Lower lobe of right lung (tissue), 2 donors: ENCODE data around the gene FAM118B. TPM values are rescaled to one million over a fixed set of nuclear protein-coding genes. Genes with fewer than 3 reads are reported as not detected.

ENCODE experiments used
- ATAC-seq, 2 donors: fragments of 200-7000 bp; cut with Tn5 transposase; one replicate each; pipeline ENCODE4 v1.9.1; 2020 to 2022; ENCODE audit warnings: mild to moderate bottlenecking in 2 of 2, moderate library complexity in 2 of 2
- DNase-seq: peaks from one replicate; pipeline ENCODE4 v3.0.0-alpha.2; 2020
- H3K27ac ChIP-seq: fragments of 200-600 bp; one replicate; pipeline ENCODE4 v1.8.0; 2022
- H3K27me3 ChIP-seq: fragments of 200-600 bp; one replicate; pipeline ENCODE4 v1.8.0; 2022; ENCODE audit warnings: low read depth
- H3K36me3 ChIP-seq: fragments of 200-600 bp; one replicate; pipeline ENCODE4 v1.8.0; 2022; ENCODE audit warnings: mild to moderate bottlenecking
- H3K4me1 ChIP-seq: fragments of 200-600 bp; one replicate; pipeline ENCODE4 v1.8.0; 2022
- H3K4me3 ChIP-seq: fragments of 200-600 bp; one replicate; pipeline ENCODE4 v1.8.0; 2022; ENCODE audit warnings: mild to moderate bottlenecking
- H3K9me3 ChIP-seq: fragments of 200-600 bp; one replicate; pipeline ENCODE4 v1.8.0; 2022
- CTCF ChIP-seq: fragments of 200-600 bp; IDR thresholded peaks from one replicate; pipeline ENCODE4 v1.8.0; 2022; ENCODE audit warnings: antibody characterized with exemption, mild to moderate bottlenecking
- intact Hi-C: fragments of 100-400 bp; cut with DNase I; formaldehyde crosslinking; loops from one replicate; pipeline ENCODE4 v1.11.0; 2022
- total RNA-seq: library from RNA; stranded (reverse); fragmentation: NEBNext Ultra II Directional; extraction: Animal tissue kit (Norgen Biotek cat#: 25700); gene quantifications from one replicate; pipeline ENCODE4 v1.2.1, GENCODE V29; 2021
- donor health status: DM: no; HTN: yes; CAD: no; lungs with severe emphysema.

Gene FAM118B
- total RNA-seq, 1 donor from 2014 or later = 35.2 TPM

- TF ChIP-seq CTCF = no peak
- Histone ChIP-seq H3K27me3 (no peaks in the 10 kb centered on the region), H3K36me3 (peaks cover 11% of the 10 kb centered on the region), H3K27ac (no peak overlapping the region), H3K4me1 (no peaks in the 10 kb centered on the region), H3K9me3 (no peaks in the 10 kb centered on the region), H3K4me3 (no peak overlapping the region)
- intact Hi-C loops = no loop called here
- DNase-seq (no peak), ATAC-seq (no peak)
Measured at GRCh38 chr11:126188332-126189108, 23.1 kb upstream of the FAM118B start.

- H3K4me3 ChIP-seq = no peak overlapping the region
- H3K4me1 ChIP-seq = no peaks in the 10 kb centered on the region
- ATAC-seq (no peak), DNase-seq (no peak)
- intact Hi-C loops = no loop called here
- no peak for TF ChIP-seq CTCF
- no peak overlapping the region for H3K27ac ChIP-seq
- no peaks in the 10 kb centered on the region for H3K9me3 ChIP-seq
- H3K27me3 ChIP-seq = no peaks in the 10 kb centered on the region
- H3K36me3 ChIP-seq = peaks cover 11% of the 10 kb centered on the region
Measured at GRCh38 chr11:126189109-126189929, 22.3 kb upstream of the FAM118B start.

GRCh38 chr11:126190792-126191191 is 20.8 kb upstream of the FAM118B start:
- no peak overlapping the region for H3K27ac ChIP-seq
- no peaks in the 10 kb centered on the region for H3K4me1 ChIP-seq
- no peak overlapping the region for H3K4me3 ChIP-seq
- DNase-seq (no peak), ATAC-seq (no peak)
- H3K9me3 ChIP-seq = no peaks in the 10 kb centered on the region
- peaks cover 16% of the 10 kb centered on the region for H3K36me3 ChIP-seq
- TF ChIP-seq CTCF = no peak
- intact Hi-C loops = no loop called here
- H3K27me3 ChIP-seq = no peaks in the 10 kb centered on the region

- DNase-seq = no peak
- intact Hi-C loops = no loop called here
Measured at GRCh38 chr11:126191379-126192073, 20.1 kb upstream of the FAM118B start.

More at GRCh38 chr11:126191379-126192073, 20.1 kb upstream of the FAM118B start:
- Histone ChIP-seq H3K27ac (no peak overlapping the region), H3K4me3 (no peak overlapping the region), H3K27me3 (no peaks in the 10 kb centered on the region), H3K4me1 (no peaks in the 10 kb centered on the region), H3K9me3 (no peaks in the 10 kb centered on the region), H3K36me3 (peaks cover 23% of the 10 kb centered on the region)
- ATAC-seq = no peak
- TF ChIP-seq CTCF = no peak
